Fibroblast of skin of back (primary cell): ENCODE measurements around the gene SRPRB.
"Not testable (repeated sequence)": the region's sequence is repeated elsewhere in the genome, so short reads cannot be mapped to it uniquely, and the experiment has no call there.

ENCODE experiments used
- DNase-seq: peaks from one replicate; pipeline ENCODE4 v3.0.0-alpha.2; 2013

SRPRB gene

DNA sequence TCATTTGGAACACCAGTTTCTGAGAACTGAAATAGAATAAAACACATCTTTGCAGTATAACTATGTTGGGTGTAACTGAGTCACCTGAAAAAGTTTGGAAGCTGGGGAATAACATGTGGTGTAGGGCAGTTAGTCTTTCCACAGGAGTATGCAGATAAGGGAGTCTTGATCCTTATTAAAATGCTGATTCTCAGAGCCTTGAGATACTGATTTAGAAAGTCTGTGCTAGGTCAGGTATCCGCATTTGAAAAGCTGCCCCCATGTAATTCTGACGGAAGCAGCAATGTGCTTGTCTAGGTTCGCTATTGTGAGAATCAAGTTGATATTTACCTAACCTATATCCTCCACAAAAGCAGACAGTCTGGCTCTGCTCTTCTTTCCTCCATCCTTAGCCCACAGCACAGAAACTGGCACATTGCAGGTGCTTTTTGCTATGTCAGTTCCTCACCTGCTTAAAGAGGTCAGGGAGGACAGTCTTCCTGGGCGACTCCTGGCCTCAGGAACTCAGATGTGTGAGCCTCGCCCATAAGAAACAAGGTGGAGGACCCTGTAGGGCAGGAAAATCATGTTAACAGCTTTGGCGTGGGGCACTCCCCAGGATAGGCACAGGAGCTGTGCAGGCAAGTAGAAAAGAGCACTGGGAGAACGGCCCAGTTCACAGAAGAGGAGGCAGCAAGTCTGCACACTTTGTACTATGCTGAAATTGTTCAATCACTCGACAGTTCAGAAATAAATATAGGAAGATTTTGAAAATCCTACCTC is 27.6 kb upstream of the SRPRB start:
- DNase-seq, result no peak

DNA sequence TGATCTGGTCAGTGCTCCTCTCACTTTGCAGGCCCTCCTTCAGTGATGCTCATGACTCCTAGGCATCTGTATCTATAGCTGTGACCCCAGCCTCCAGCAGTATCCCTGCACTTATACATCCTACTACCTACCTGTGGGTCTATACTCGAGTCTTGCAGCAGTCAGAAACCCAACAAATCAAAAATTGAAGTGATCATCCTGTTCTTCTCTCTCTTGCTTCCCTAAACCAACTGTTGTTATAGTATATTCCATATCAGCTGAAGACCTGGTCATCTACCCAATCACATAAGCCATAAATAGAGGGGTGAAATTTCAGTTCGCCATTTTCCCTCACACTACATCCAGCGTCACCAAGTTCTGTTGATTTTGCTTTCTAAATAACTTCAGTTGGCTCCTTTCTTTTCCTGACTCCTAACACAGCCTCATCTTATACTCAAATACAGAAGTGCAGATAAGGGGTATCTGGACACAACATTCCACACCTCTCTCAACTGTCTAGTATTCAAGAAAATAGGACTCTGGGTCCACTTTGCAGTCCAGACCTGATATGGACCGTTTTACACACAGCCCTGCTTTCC is 25.9 kb upstream of the SRPRB start:
- no peak for DNase-seq

DNA sequence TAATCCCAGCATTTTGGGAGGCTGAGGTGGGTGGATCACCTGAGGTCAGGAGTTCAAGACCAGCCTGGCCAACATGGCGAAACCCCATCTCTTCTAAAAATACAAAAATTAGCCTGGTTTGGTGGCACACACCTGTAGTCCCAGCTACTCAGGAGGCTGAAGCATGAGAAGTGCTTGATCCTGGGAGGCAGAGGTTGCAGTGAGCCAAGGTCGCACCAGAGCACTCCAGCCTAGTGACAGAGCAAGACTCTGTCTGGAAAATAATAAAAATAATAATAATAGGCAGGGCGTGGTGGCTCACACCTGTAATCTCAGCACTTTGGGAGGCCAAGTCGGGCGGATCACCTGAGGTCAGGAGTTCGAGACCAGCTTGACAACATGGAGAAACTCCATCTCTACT is 24.9 kb upstream of the SRPRB start:
- not testable (repeated sequence) for DNase-seq

DNA sequence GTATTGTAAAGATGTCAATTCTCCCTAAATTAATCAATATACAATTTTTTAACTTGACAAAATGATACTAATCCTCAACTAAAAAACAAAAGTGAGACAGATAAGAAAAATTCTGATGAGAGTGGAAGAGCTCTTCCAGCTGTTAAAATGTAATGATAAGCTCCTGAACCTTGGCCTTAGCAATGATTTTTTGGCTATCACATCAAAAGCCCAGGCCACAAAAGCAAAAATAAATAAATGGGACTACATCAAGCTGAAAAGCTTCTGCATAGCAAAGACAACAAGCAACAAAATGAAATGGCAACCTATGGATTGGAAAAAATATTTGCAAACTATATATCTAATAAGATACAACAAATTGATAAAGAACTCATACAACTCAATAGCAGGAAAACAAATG is 24.0 kb upstream of the SRPRB start:
- DNase-seq, result no peak

GRCh38 chr3:133782454-133782853 is 23.2 kb upstream of the SRPRB start:
- no peak for DNase-seq

DNA sequence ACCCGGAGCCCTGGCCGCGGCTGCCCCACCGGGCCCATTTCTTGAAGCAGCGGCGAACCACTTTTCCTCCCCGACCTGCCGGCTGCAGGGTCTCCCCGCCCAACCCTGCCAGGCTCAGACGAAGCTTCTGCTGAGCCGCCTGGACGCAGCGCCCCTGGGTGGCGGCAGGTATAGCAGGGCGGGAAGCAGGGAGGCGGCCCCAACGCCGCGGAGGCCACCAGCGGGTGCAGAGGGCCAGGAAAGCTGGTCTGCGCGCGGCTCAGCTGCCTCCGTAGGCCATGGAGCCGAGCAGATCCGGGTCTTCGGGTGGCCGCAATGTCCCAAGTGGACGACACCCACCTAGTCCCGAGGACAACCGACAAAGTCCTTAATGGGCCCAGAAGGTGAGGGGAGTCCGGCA is 21.9 kb upstream of the SRPRB start:
- DNase-seq, result no peak

GRCh38 chr3:133788024-133788423 is 17.6 kb upstream of the SRPRB start:
- no peak for DNase-seq

GRCh38 chr3:133792171-133792763 is 13.3 kb upstream of the SRPRB start:
- peak; percentile 9 for DNase-seq

DNA sequence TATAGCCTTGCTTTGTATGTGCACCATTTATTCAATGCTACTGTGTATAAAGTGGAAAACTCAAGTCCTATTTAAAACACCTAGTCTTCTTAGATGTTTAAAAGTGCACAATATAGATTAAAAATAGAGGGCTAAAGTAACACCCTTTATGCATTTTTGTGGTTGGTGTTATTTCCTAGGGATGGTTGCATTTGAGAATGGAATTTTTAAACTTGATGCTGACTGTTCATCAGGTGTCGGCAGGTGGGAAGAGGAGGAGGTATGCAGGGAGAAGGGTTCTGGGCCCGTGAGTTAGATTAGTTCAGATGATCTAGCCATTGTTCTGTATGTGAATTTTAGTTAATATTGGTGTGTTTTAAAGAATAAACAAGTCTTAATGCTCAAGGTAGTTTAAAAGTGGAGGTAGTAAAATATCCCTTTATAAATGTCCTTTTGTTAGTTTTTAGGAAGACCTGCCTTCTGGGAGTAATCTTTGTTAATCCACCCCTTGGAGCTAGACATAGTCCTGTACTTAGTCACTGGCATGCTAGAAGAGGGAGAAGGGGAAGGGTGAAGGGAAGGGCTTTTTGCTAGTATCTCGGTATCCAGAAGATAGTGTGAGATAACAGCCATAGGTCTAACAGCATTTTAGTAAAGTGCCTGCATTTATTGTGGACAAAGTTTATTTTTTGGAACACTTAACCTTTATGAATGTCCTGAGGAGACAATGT is 8.1 kb upstream of the SRPRB start:
- peak; percentile 25 for DNase-seq

DNA sequence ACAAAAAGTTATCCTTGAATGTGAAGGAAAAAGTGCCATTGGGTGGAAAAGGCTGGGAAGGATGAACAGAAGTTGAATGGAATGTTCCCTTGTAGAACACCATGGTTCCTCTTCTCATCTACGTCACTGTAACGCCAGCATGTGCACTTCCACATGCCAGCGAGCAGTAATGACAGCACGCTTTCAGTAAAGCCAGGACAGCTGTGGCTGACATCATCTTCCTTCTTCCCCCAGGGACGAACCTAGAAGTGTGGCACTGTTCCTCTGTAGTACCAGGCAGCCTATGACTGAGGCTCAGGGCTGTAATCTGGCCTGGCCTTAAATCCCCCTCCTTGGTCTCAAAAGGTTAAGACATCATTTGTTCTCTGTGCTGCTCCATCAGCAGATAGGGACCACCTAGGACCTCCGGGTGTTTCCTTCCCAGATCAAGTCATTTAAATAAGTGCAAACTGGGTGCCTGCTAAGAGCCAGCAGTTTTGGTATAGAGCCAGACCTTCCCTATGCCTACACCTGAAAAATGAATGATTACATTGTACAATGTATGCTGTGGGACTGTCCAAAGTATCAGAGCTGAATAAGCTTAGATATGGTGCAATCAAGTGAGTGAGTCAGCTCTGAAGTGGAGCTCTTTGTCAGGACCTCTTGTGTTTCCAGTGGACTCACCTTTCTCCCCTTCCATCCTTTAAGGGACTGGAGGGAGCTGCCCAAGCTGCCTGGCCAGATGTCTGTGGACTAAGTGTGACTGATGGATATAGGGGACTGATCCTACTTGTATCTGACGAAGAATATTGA is 5.6 kb upstream of the SRPRB start:
- DNase-seq, result peak; percentile 11

DNA sequence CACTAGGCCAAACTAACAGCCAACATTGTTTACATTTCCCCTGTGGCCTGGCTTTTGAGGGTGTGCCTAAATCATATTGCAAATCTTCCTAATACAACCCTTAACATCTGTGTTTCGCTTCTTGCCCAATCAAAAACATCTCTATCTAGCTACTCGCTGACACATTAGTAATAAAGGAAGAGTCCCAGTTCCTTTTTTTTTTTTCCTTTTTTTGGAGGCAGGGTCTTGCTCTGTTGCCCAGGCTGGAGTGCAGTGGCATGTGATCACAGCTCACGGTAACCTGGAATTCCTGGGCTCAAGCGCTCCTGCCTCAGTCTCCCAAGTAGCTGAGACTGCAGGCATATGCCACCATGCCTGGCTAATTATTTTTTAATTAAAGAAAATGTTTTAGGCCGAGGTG is 2.1 kb upstream of the SRPRB start:
- DNase-seq, result no peak

GRCh38 chr3:133804896-133805295 is 719 bp upstream of the SRPRB start:
- no peak for DNase-seq

DNA sequence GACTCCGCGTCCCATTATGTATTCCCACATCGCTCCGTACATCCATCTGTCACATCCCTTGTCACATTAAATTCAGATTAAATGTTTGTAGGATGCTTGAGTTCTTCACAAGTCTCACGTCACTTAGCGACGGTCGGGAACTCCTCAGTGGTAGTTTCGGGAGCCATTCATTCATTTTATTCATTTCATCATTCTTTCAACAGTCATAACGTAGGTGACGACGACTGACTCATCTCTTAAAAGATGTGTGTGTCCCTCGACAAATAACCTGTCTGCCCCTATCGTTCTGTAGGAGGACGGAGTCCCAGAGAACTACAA is 272 bp upstream of the SRPRB start:
- DNase-seq, result no peak

DNA sequence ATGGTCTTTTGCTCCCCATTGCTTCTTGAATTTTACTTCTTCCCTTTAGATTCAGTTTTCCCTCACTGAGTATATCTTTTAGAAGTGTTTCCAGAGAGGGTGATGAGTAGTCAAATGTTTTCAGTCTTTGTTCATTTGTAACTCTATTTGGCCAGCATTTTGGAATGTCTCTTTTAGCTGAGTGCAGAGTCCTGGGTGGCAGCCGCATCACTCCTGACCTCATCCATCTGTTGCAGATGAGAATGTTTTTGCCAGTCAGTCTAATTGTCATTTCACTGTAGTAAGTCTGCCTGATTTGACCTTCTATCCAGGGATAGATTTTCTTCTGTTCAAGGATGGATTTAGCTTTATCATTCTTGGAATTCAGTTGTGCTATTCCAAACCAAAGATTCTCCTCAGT is 7.3 kb downstream of the SRPRB start:
- peak; percentile 43 for DNase-seq

- no peak for DNase-seq
Observed at GRCh38 chr3:133815386-133815785, 9.8 kb downstream of the SRPRB start.

DNA sequence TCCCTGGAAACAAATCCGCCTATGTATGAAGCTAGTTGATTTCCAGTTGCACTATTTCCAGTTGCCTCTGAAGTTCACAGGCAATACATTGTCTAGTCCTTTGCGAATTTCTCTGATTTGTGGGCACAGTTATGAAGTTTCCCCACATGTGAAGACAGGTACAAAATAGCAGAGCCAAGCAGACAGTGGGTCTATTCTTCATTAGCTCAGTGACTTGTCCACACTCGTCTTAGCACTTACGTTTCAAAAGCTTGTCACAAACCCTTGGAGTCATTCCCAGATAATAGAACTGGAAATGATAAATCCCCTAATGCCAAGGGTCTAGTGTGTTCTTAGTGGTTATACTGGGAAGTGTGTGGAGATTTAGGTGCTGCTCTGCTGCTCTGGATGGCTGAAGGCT is 14.5 kb downstream of the SRPRB start:
- DNase-seq, result no peak

DNA sequence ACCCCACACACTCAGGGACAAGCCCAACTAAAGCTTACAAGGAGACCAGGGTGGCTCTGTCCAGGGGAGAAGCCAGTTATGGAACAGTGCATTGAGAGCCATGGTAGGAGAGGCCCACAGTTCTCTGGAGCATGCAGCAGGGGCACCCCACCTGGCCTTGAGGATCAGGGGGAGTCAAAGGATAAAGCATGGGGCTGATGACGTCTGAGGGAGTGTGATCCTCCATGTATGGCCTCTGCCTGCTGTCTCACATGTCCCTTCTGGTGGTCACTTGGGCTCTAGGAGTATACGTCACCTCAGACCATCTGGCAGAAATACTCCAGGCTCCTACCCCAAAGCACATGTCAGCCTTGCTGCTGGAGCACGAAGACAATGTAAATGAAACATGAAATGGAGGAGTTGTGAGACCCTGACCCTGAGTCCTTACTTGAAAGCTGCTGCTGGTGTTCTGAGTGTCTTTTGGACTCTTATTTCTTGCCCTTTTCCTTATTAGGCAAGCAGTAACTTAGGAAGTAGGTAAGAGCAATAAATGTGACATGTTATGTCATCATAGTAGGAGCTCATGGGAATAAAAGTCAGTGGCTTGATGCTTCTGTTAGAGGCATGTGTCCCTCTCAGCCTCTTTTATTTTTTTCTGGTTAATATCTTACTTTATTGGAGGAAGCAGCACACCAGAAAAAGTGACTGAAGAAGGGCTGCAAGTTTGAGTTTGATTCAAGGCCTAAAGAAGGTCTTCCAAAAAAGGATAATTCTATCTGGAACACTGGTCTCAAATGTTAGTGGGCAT is 15.5 kb downstream of the SRPRB start:
- no peak for DNase-seq

- DNase-seq, result peak; percentile 68
Observed at GRCh38 chr3:133821767-133822638, 16.4 kb downstream of the SRPRB start.

DNA sequence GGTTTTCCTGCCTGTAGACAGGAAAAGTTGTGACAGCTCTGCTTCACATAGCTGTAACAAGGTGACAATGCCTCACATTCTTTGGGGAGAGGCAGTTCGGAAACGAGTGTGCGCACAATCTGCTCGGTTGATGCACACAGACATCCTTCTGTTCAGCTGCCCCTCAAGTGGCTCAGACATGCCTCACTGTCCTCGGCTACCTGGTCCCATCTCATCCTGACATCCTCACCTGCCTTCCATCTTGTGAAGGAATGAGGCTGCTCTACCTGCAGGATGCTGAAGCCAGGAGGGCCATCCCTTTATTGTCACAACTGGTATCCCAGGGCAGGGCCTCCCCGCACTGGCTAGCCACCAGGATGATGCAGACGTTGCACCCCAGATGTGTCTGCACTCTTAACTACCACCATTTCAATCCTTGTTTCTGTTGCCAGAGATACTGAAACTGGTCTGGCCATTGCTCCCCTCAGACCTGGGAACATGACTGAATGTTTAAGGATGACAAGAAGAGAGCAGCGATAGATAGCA is 19.4 kb downstream of the SRPRB start:
- DNase-seq, result no peak

GRCh38 chr3:133825969-133826727 is 20.5 kb downstream of the SRPRB start:
- DNase-seq, result no peak
